CD4-positive, alpha-beta T cell treated with Interleukin-21 for 1 hour (primary cell): ENCODE measurements around the gene C11orf58.

Source experiments
- DNase-seq: peaks from one replicate; pipeline ENCODE4 v3.0.0-alpha.2; 2020

C11orf58 gene

GRCh38 chr11:16805938-16806337, 67.5 kb downstream of the C11orf58 start:
- no peak for DNase-seq

DNA sequence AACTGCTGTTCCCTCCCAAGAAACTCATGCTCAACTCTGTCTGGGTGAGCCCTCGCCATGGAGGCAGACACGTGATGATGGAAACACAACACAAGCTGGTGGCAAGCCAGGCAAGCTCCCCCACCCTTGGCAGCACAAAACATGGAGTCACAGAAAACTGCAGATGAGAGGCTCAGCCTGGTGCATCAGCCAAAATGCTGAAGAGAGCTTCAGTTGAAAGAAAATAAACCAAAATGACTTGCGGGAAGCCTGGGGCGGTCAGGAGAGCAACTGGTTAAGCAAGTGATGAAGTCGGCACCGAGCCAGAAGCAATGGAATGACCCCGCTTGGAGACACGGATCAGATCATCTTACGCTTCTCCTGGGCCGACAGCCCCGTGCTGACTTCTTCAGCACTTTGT, 68.3 kb downstream of the C11orf58 start:
- no peak for DNase-seq

DNA sequence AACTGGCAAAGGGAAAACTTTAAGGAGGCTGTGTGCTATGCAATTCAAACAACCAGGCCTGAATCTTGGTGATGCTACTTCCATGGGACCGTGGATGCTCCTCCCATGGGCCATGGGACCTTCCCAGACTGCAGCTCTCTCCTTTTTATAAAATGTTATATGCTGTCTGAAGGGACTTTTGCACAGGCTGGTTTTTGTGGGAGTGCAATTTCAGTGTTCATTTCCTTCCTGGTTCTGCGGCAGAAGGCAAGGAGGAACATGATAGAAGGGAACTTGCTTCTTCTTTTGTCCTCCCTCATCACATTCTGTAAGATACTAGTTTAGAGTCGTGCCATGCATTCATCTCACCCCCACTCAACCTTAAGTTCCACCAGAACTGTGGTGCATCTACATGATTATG, 68.9 kb downstream of the C11orf58 start:
- DNase-seq: no peak
